Hepatocyte (in vitro differentiated cells): Measurements from ENCODE around the gene RLN2. TPM values are rescaled to one million over a fixed set of nuclear protein-coding genes. Genes with fewer than 3 reads are reported as not detected.
"Not testable (repeated sequence)": the region's sequence is repeated elsewhere in the genome, so short reads cannot be mapped to it uniquely, and the experiment has no call there.

Experiments
- DNase-seq: peaks from one replicate; pipeline ENCODE4 v3.0.0-alpha.2; 2016; ENCODE audit warnings: low spot score
- H2AFZ ChIP-seq: fragments of 200-600 bp; sonication (generic); 2 replicates; pipeline ENCODE4 v1.6.0; 2016; ENCODE audit warnings: antibody characterized with exemption, mild to moderate bottlenecking
- H3K27ac ChIP-seq: fragments of 200-600 bp; sonication (generic); 2 replicates; pipeline ENCODE4 v1.5.1; 2016; ENCODE audit warnings: mild to moderate bottlenecking
- H3K27me3 ChIP-seq: fragments of 200-600 bp; sonication (generic); 2 replicates; pipeline ENCODE4 v1.6.1; 2016
- H3K36me3 ChIP-seq: fragments of 200-600 bp; sonication (generic); replicated peaks from 2 replicates; pipeline ENCODE4 v1.5.1; 2016; ENCODE audit warnings: low read depth; ENCODE audit not compliant: insufficient read depth
- H3K4me1 ChIP-seq: fragments of 200-600 bp; sonication (generic); 2 replicates; pipeline ENCODE4 v1.5.1; 2016; ENCODE audit warnings: mild to moderate bottlenecking, moderate library complexity; ENCODE audit not compliant: insufficient read depth
- H3K4me2 ChIP-seq: fragments of 200-600 bp; sonication (generic); 2 replicates; pipeline ENCODE4 v1.6.0; 2016
- H3K4me3 ChIP-seq: fragments of 200-600 bp; sonication (generic); 2 replicates; pipeline ENCODE4 v1.5.1; 2016; ENCODE audit warnings: mild to moderate bottlenecking
- H3K79me2 ChIP-seq: fragments of 200-600 bp; sonication (generic); 2 replicates; pipeline ENCODE4 v1.6.0; 2017; ENCODE audit warnings: mild to moderate bottlenecking
- H3K9me2 ChIP-seq: fragments of 200-600 bp; sonication (generic); replicated peaks from 2 replicates; pipeline ENCODE4 v1.6.0; 2017; ENCODE audit warnings: mild to moderate bottlenecking; ENCODE audit not compliant: insufficient read depth
- H3K9me3 ChIP-seq: fragments of 200-600 bp; sonication (generic); 2 replicates; pipeline ENCODE4 v1.5.1; 2016; ENCODE audit warnings: low read depth, mild to moderate bottlenecking
- H4K20me1 ChIP-seq: fragments of 200-600 bp; sonication (generic); 2 replicates; pipeline ENCODE4 v1.6.0; 2016; ENCODE audit warnings: mild to moderate bottlenecking; ENCODE audit not compliant: insufficient read depth, poor library complexity, severe bottlenecking
- EZH2 ChIP-seq: fragments of 200-600 bp; sonication (generic); IDR thresholded peaks from 2 replicates; pipeline ENCODE4 v1.6.1; 2016; ENCODE audit warnings: antibody characterized with exemption, mild to moderate bottlenecking, borderline replicate concordance
- EZH2phosphoT487 ChIP-seq: fragments of 200-600 bp; sonication (generic); IDR thresholded peaks from one replicate; pipeline ENCODE4 v1.6.1; 2018; ENCODE audit warnings: antibody characterized with exemption, mild to moderate bottlenecking, low read depth, moderate library complexity; ENCODE audit not compliant: unreplicated experiment, severe bottlenecking
- WGBS: methylation state at CpG from one replicate; pipeline ENCODE4 v1.1.6; 2016; ENCODE audit warnings: low lambda C conversion rate; ENCODE audit errors: missing lambda C conversion rate; 5-methylcytosine and 5-hydroxymethylcytosine counted together
- polyA plus RNA-seq: library from polyadenylated mRNA; unstranded; fragments of >200 nt; fragmentation: Nextera tagmentation; extraction: Ambion mirVana; gene quantifications from 2 replicates; pipeline ENCODE4 v1.2.1, GENCODE V29; 2016
- total RNA-seq: library from RNA; depleted of rRNA; stranded (reverse); fragments of >200 nt; gene quantifications from 2 replicates; pipeline ENCODE4 v1.2.3, GENCODE V29; 2014
- TF ChIP-seq, protein P1 (sequence below): fragments of 200-600 bp; sonication (generic); IDR thresholded peaks from 2 replicates; pipeline ENCODE4 v1.5.1; 2016; ENCODE audit warnings: antibody characterized with exemption, mild to moderate bottlenecking; ENCODE audit not compliant: poor library complexity

The RLN2 gene
- total and polyA plus RNA-seq, 2 experiments from 2014 or later, result 0.70 to 0.87 TPM

DNA sequence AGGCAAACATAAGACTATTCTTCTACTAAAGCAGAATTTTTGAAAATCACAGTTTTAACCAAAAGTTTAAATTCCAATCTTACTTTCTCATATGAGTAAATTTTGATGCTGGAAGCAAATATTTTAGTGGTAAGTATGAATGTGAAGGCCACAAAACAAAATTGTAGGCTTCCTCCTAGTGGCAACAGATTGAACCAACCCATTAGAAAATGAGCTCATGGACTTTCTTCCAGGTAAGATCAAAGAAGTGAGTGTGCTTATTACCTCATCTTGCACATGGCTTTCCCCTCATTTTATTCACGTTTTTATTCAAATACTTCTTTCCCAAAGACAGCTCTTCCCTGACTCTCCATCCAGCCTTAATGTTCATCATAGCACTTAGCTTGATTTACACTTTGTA, 16.5 kb upstream of the RLN2 start:
- TF ChIP-seq EZH2 (no peak), EZH2phosphoT487 (no peak)
- TF ChIP-seq, protein P1, sequence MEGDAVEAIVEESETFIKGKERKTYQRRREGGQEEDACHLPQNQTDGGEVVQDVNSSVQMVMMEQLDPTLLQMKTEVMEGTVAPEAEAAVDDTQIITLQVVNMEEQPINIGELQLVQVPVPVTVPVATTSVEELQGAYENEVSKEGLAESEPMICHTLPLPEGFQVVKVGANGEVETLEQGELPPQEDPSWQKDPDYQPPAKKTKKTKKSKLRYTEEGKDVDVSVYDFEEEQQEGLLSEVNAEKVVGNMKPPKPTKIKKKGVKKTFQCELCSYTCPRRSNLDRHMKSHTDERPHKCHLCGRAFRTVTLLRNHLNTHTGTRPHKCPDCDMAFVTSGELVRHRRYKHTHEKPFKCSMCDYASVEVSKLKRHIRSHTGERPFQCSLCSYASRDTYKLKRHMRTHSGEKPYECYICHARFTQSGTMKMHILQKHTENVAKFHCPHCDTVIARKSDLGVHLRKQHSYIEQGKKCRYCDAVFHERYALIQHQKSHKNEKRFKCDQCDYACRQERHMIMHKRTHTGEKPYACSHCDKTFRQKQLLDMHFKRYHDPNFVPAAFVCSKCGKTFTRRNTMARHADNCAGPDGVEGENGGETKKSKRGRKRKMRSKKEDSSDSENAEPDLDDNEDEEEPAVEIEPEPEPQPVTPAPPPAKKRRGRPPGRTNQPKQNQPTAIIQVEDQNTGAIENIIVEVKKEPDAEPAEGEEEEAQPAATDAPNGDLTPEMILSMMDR, result no peak
- Histone ChIP-seq H3K79me2 (no peaks in the 10 kb centered on the region), H3K9me3 (no peaks in the 10 kb centered on the region), H3K4me1 (no peaks in the 10 kb centered on the region), H2AFZ (no peak overlapping the region), H3K9me2 (no peaks in the 10 kb centered on the region), H3K27ac (no peak overlapping the region), H3K4me2 (no peak overlapping the region), H3K36me3 (no peaks in the 10 kb centered on the region), H3K4me3 (no peak overlapping the region), H3K27me3 (no peaks in the 10 kb centered on the region), H4K20me1 (no peaks in the 10 kb centered on the region)
- 49% methylated on average over 1 of the region's 1 CpG for WGBS
- no peak for DNase-seq

DNA sequence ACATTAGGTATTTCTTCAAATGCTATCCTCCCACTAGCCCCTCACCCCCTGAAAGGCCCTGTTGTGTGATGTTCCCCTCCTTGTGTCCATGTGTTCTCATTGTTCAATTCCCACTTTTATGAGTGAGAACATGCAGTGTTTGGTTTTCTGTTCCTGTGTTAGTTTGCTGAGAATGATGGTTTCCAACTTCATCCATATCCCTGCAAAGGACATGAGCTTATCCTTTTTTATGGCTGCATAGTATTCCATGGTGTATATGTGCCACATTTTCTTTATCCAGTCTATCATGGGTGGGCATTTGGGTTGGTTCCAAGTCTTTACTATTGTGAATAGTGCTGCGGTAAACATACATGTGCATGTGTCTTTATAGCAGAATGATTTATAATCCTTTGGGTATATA, 11.9 kb upstream of the RLN2 start:
- not testable (repeated sequence) for H4K20me1 ChIP-seq, H3K9me2 ChIP-seq, H3K9me3 ChIP-seq, H3K27me3 ChIP-seq, H3K27ac ChIP-seq, H3K79me2 ChIP-seq, DNase-seq, H3K36me3 ChIP-seq, H3K4me1 ChIP-seq, H3K4me3 ChIP-seq, H2AFZ ChIP-seq, H3K4me2 ChIP-seq
- WGBS, result 100% methylated on average over 1 of the region's 1 CpG

DNA sequence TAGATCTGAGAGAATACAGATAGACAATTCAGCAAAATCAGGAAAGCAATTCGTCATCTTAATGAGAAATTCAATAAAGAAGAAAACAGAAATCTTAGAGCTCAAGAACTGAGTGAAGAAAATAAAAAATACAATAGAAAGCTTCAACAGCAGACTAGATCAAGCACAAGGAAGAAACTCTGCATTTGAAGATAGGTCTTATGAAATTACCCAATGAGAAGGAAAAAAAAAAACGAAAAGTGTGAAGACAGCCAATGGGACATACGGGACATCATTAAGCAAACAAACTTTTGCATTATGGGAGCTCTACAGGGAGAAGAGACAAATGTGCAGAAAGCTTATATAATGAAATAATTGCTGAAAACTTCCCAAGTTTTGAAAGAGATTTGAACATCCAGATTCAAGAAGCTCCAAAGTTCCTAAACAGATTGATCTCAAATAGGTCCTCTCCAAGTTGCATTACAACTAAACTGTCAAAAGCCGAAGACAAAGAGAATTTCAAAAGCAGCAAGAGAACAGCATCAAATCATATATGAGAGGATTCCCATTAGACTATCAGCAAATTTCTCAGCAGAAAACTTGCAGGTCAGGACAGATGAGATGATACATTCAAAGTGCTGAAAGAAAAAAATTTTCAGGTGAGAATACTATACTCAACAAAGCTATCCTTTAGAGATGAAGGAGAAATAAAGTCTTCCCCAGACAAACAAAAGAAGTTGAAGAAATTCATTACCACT, 10.8 kb upstream of the RLN2 start:
- Histone ChIP-seq H3K4me1 (no peaks in the 10 kb centered on the region), H4K20me1 (no peaks in the 10 kb centered on the region), H2AFZ (no peak overlapping the region), H3K36me3 (no peaks in the 10 kb centered on the region), H3K27ac (no peak overlapping the region), H3K27me3 (no peaks in the 10 kb centered on the region), H3K79me2 (no peaks in the 10 kb centered on the region), H3K4me2 (no peak overlapping the region), H3K4me3 (no peak overlapping the region), H3K9me2 (no peaks in the 10 kb centered on the region), H3K9me3 (no peaks in the 10 kb centered on the region)
- DNase-seq, result no peak
- no peak for TF ChIP-seq EZH2phosphoT487
- TF ChIP-seq EZH2, result no peak
- TF ChIP-seq, protein P1, result no peak
- 58% methylated on average over 4 of the region's 4 CpGs for WGBS

DNA sequence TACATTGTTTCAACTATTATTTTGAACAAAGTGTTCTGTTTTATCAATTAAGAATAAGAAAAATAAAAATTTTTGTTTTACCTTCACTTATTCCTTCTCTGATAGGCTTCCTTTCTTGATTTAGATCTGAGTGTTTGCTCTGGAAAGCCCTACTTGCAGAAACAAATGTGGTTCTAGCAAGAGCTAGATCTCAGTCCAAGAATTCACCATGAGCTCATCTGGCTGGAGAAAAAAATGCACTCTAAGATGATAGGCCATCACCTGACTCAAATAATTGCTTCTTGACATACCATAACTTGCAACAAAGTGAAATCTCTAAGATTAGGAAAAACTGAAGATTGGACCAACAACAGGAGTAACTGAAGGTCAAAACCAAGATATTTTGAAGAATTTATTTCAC, 6.3 kb upstream of the RLN2 start:
- no peaks in the 10 kb centered on the region for H4K20me1 ChIP-seq
- no peak overlapping the region for H3K27ac ChIP-seq
- H3K79me2 ChIP-seq, result no peaks in the 10 kb centered on the region
- TF ChIP-seq EZH2phosphoT487, result no peak
- TF ChIP-seq EZH2, result no peak
- TF ChIP-seq, protein P1, result no peak
- H3K9me3 ChIP-seq, result no peaks in the 10 kb centered on the region
- no peaks in the 10 kb centered on the region for H3K27me3 ChIP-seq
- no peak overlapping the region for H3K4me3 ChIP-seq
- no peaks in the 10 kb centered on the region for H3K9me2 ChIP-seq
- no peak overlapping the region for H3K4me2 ChIP-seq
- DNase-seq, result no peak
- no peak overlapping the region for H2AFZ ChIP-seq
- no peaks in the 10 kb centered on the region for H3K4me1 ChIP-seq
- no peaks in the 10 kb centered on the region for H3K36me3 ChIP-seq
